OCI-LY7 (cell line): Measurements from ENCODE around the gene NOL9.

ENCODE experiments used
- CTCF ChIP-seq: fragments of 200-600 bp; sonication (generic); conservative IDR thresholded peaks from 2 replicates; pipeline ENCODE4 v1.5.1; 2014; ENCODE audit warnings: mild to moderate bottlenecking, antibody characterized with exemption, low read length, moderate library complexity, mixed read lengths
- EZH2phosphoT487 ChIP-seq: fragments of 200-600 bp; sonication (generic); IDR thresholded peaks from 2 replicates; pipeline ENCODE4 v1.6.1; 2018; ENCODE audit warnings: low read depth, borderline replicate concordance, mild to moderate bottlenecking, mixed run types, antibody characterized with exemption, low read length, moderate library complexity, mixed read lengths

- TF ChIP-seq CTCF (no peak), EZH2phosphoT487 (no peak)
Measured at GRCh38 chr1:6594977-6595740, 40.8 kb upstream of the NOL9 start.
